Endothelial cell of umbilical vein (primary cell): ENCODE measurements around the gene COL20A1.

Source experiments
- CTCF ChIP-seq, 2 donors: IDR thresholded peaks; 1 replicate in 1 of 2; 2 replicates in 1 of 2; pipeline ENCODE4 v1.5.1; 2011; ENCODE audit warnings: low read length in 2 of 2, mild to moderate bottlenecking in 2 of 2, moderate library complexity in 2 of 2, control low read depth in 1 of 2, inconsistent platforms in 1 of 2, low read depth in 1 of 2; ENCODE audit not compliant: insufficient read depth in 1 of 2; ENCODE audit errors: extremely low read depth in 1 of 2
- EZH2 ChIP-seq: IDR thresholded peaks from 2 replicates; pipeline ENCODE4 v1.6.1; 2012; ENCODE audit warnings: borderline replicate concordance, low read depth, mild to moderate bottlenecking, moderate library complexity, low read length, inconsistent platforms; ENCODE audit not compliant: severe bottlenecking
- FOS ChIP-seq: IDR thresholded peaks from 2 replicates; pipeline ENCODE4 v1.6.1; 2011; ENCODE audit warnings: mild to moderate bottlenecking, low read length, moderate library complexity, borderline replicate concordance; ENCODE audit not compliant: insufficient read depth
- JUN ChIP-seq: IDR thresholded peaks from 2 replicates; pipeline ENCODE4 v1.6.1; 2011; ENCODE audit warnings: borderline replicate concordance, low read depth; ENCODE audit not compliant: insufficient read length, insufficient read depth
- MAX ChIP-seq: IDR thresholded peaks from 2 replicates; pipeline ENCODE4 v1.6.1; 2011; ENCODE audit not compliant: insufficient read depth, insufficient read length
- MYC ChIP-seq: IDR thresholded peaks from one replicate; pipeline ENCODE4 v1.6.1; 2011; ENCODE audit warnings: mild to moderate bottlenecking, low read depth, low read length
- POLR2A ChIP-seq: IDR thresholded peaks from 2 replicates; pipeline ENCODE4 v1.6.1; 2012; ENCODE audit warnings: low read depth, mild to moderate bottlenecking, control low read depth, low read length
- POLR2AphosphoS5 ChIP-seq: IDR thresholded peaks from 2 replicates; pipeline ENCODE4 v1.6.1; 2012; ENCODE audit warnings: low read depth, mild to moderate bottlenecking, control low read depth, low read length, moderate library complexity; ENCODE audit not compliant: insufficient read depth

DNA sequence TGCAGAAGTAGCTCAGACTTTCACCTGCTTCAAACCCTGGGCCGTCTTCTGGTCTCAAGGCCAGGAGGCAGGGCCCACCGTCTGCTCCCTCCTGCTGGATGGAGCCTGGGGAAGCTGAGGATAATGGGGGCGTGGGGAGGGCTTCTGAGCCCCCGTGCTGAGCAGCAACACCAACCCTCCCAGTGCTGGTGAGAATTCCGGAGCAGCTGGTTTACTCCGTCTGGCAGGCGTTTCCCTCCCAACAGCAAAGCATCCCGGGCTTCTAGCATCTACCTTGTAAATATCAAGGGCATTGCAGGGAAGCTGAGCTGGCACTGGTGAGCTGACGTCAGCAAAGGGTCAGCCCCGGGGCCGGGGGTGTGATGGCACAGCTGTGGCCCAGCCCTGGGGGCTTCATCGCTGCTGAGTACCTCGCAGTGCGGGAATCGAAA lies 85.0 kb downstream of the COL20A1 start:
- TF ChIP-seq CTCF (IDR thresholded peaks at IDR 0.05; ENCODE audit: extremely low read depth in 1 of 2, insufficient read depth in 1 of 2, low read depth in 1 of 2, low read length in 2 of 2) (no peak), EZH2 (no peak), FOS (no peak), POLR2AphosphoS5 (no peak), POLR2A (no peak), MAX (no peak), MYC (no peak), JUN (no peak)
